T-helper 1 cell (primary cell): ENCODE measurements around the gene BATF2.
"Not testable (repeated sequence)": the region's sequence is repeated elsewhere in the genome, so short reads cannot be mapped to it uniquely, and the experiment has no call there.

ENCODE experiments used
- DNase-seq, 5 donors: peaks; one replicate each; pipeline ENCODE4 v3.0.0-alpha.2; 2012 to 2020

BATF2 gene

GRCh38 chr11:65013130-65013887 is 16.5 kb upstream of the BATF2 start:
- peak; percentile 76 to 91 (median 84) for DNase-seq

GRCh38 chr11:65008873-65009272 is 12.1 kb upstream of the BATF2 start:
- DNase-seq, result no peak

- no peak for DNase-seq
These were observed 11.2 kb upstream of the BATF2 start for GRCh38 chr11:65008016-65008415.

GRCh38 chr11:65003968-65004367 is 7.2 kb upstream of the BATF2 start:
- not testable (repeated sequence) for DNase-seq

DNA sequence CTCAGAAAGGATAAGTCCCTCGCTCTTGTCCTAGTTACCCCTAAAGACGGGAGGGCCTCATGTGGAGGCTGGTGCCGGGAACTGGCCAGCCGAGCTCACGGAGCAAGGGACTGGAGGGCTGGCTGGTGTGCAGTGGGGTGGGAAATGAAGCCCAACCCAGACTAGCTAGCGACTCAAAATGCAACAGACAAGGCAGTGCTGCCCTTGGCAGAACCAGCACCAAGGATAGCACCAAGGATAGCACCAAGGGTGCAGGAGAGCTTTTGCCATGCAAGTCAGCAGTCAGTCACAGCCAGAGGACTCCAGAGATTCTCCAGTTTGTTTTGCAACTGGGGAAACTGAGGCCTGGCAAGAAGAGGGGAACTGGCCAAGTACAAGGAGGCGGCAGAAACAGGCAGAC is 6.5 kb upstream of the BATF2 start:
- no peak for DNase-seq

- no peak for DNase-seq
These were observed 5.9 kb upstream of the BATF2 start for GRCh38 chr11:65002706-65003105.

GRCh38 chr11:64999478-64999877 is 2.7 kb upstream of the BATF2 start:
- no peak for DNase-seq

DNA sequence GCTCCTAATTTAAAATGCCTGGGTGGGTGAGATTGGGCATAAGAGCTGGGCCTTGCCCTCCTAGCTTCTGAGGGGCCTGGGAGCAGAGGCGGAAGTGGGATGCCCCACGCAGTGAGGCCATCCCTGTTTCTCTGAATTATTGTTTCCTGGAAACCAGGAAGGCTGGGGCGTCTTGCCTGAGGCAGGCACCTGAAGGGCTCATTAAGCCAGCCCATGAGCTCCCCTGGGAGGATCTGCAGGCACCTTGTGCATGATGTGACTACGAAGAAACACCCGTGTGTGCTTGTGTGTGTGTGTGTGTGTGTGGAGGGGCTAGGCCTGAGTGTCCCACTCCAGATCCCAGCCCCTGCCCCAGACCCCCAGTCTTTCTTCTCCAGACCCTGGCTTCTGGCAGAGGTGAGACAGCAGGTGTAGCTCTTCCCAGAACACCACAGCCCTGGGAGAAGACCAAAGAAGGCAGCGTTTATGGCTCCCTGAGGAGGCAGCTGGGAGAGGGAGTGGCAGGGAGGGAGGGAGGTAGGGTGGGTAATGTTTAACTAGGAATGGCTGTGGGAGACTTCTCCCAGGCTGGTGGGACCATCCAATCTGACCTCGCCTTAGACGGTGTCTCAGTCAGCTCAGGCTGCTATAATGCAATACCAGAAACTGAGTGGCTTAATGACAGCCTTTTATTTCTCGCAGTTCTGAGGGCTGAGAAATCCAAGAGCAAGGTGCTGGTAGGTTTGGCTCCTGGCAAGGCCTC is 2.1 kb upstream of the BATF2 start:
- peak in 1 of 5 donors; percentile 59 for DNase-seq

DNA sequence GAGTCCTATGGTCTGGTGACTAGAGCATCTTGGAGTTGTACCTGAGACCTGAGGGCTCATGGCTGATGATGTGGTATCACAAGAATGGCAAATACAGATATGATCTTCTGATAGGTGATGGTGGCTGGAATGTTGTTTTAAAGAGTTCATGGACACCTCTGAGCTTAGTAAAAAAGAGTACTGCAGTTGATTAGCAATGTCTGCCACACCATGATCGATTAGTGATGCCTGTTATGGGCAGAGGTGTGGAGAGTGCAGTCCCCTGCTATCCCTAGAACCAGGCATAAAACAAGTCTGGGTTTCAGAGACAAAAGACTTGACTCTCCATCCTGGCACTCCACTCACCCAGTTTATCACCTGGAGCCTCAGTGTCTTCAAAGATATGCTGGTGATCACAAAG is 1.4 kb upstream of the BATF2 start:
- peak in 1 of 5 donors; percentile 47 for DNase-seq

DNA sequence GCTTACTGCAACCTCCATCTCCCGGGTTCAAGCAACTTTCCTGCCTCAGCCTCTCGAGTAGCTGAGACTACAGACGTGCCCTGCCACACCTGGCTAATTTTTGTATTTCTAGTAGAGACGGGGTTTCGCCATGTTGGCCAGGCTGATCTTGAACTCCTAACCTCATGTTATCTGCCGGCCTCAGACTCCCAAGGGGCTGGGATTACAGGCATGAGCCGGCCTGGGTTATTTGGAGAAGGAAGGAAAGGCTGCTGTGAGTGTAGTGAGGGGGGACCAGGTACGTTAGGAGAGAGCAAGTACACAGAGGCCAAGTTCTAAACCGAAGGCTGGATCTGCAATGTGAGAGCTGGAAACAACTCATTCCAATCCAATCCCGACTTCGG is 453 bp downstream of the BATF2 start:
- DNase-seq, result no peak

DNA sequence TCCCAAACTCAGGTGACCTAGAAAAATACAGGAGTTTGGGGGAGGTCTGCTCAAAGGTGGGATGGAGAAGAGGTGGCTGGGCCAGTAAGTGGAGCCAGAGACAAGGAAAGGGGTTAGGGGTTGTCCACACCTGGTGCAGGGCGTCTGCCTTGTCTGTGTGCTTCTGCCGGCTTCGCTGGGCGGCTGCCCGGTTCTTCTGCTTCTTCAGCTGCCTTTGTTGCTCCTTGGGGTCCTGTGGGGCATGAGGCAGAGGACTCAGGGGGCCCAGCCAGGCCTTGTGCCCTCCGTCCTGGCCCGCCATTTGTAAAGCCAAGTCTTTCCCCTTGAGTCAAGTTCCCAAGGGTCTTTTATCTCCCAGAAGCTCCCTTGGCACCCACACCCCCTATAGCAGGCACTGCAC is 2.5 kb downstream of the BATF2 start:
- DNase-seq, result no peak

- DNase-seq, result no peak
These were observed 6.4 kb downstream of the BATF2 start for GRCh38 chr11:64990222-64990923.

DNA sequence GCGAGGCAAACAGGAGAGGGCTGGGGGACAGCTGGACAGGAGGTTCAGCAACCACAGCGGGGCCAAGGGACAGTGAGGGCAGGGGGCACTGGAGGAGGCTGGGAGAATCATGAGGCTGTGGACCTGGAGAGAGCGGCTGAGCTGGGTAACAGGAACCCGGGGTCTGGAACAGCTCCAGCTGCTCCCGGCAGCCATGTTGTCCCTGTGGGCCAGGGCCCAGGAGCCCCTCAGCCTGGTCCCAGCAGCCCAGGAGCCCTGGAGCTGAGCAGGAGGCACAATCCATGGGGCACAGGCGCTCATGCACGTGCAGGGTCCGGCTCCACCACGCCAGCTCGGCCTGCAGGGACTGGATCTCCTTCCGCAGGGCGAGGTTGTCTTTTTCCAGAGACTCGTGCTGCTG is 7.4 kb downstream of the BATF2 start:
- no peak for DNase-seq

DNA sequence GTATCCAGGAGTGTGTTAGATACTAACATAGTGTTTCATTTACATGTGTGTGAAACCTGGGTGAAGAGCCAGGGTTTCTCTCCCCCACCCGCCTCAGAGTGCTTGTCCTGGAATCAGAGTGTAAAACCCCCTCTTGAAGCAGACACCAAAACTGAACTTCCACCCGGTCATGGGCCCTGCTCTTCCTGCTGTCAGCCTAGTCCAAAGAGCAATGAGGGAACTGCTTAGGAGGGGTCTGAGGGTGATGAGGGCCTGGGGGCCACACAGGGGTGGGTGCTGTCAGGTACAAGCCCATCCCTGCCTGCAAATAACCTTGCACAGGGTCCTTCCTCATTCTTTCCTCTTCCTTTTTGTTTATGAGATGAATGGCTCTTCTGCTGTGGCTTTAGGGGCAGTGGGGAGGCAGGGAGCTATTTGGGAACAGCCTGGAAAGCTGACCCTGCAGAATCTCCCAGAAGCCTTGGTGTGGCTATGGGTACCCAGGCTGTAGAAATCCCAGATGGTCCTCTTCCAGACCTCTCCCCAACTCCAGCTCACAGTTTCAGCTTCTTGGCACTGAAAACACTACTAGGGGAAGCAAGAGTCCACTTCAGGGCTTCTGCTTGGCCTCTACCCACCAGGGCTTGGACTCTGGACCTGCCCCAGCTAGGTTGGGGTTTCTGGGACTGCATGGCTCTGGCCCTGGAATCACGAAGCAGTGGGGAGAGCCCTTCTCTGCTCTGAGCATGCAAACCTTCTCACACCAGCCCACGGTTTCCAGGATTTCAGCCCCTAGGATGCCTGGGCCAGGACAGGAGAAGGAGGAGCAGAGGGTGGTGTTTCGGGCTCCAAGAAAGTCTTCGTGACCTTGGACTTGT is 8.5 kb downstream of the BATF2 start:
- no peak for DNase-seq

DNA sequence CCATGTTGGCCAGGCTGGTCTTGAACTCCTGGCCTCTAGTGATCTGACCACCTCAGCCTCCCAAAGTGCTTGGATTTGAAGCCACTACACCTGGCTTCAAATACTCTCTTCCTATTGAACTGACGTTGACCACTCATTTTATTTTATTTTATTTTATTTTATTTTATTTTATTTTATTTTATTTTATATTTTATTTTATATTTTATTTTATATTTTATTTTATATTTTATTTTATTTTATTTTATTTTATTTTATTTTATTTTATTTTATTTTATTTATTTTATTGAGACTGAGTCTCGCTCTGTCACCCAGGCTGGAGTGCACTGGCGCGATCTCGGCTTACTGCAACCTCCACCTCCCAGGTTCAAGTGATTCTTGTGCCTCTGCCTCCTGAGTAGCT is 13.4 kb downstream of the BATF2 start:
- not testable (repeated sequence) for DNase-seq

DNA sequence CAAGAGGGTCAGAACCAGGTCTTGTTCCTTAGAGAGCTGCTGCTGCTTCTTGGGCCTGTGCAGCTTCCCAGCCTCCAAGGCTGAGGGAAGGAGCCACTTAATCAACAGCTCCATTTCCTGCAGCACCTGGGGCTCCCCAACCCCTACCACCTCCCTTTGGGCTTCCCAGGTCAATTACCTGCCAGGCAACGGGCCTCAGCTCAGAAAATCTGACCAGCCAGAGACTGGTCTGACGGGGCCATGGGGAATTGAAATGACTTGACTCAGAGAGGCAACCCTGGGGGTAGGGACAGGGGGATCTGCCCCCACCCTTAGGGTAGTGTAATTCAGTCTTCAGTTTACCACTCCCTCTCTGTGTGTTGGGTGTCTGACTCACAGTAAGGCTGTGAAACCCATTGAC is 20.1 kb downstream of the BATF2 start:
- DNase-seq, result no peak

DNA sequence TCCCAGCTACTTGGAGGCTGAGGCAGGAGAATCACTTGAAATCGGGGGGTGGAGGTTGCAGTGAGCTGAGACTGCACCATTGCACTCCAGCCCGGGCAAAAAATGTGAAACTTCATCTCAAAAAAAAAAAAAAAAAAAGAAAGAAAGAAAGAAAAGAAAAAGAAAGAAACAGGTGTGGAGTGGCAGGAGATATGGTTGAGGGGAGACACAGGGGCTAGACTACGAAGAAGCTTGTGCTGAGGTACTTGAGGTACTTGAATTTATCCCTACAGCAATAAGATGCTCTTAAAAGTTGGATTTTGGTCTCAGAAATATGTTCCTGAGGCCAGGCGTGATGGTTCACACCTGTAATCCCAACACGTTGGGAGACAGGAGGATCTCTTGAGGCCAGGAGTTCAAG is 22.6 kb downstream of the BATF2 start:
- DNase-seq, result no peak

DNA sequence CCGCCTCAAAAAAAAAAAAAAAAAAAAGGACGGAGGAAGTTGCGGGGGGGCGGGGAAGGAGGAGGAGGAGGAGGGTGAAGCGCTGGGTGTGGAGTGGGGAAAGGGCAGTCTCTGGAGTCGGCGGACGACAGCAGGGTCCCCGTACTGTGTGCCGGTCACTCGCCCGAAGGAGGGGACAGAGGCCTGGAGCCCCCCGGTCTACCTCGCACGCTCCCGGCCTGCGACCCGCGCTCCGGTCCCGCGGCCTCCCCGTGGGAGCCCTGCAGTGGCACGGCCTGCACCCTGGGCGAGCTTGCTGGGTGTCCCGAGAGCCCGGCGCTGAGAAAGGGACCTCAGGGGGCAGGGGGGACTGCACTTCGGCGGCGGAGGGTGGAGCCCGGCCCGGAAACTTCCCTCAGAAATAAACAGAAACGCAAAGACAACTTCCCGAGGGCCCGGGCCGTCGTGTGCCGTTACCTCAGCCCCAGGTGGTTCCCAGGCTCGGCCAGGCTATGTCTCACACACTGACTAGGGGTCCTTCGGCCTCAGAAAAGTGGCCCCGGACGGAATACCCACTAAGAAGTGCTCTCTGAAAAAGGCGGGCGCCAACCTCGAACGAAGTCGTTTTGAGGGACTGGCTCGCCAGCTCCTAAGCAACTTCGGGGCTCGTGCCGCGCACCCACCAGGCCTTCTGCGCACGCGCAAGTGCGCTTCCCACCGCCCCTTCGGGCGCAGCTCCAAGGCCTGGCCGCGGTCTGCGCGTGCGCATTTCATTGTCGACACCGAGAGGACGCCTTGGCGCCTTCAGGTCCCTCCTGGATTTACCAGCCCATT is 25.1 kb downstream of the BATF2 start, which contains the start of gene MAJIN:
TSS of gene MAJIN (minus strand) at position 688 of the 813 bp plus-strand sequence. CDS start 12,703 bp downstream, outside the sequence.
- peak; percentile 82 to 91 (median 87) for DNase-seq

GRCh38 chr11:64970731-64971151 is 26.0 kb downstream of the BATF2 start:
- DNase-seq, result peak in 1 of 5 donors; percentile 75

GRCh38 chr11:64969209-64969608 is 27.6 kb downstream of the BATF2 start:
- DNase-seq, result peak in 1 of 5 donors; percentile 36

- peak in 1 of 5 donors; percentile 47 for DNase-seq
These were observed 29.4 kb downstream of the BATF2 start for GRCh38 chr11:64967375-64967774.
